GM18502 (cell line): Measurements from ENCODE around the gene ZNF366.
"Not testable (repeated sequence)": the region's sequence is repeated elsewhere in the genome, so short reads cannot be mapped to it uniquely, and the experiment has no call there.

Experiments used
- ATAC-seq: cut with Tn5 transposase; IDR thresholded peaks from one replicate; pipeline ENCODE4 v1.9.1; 2021; ENCODE audit warnings: mild to moderate bottlenecking; ENCODE audit not compliant: unreplicated experiment, poor library complexity

The ZNF366 gene

DNA sequence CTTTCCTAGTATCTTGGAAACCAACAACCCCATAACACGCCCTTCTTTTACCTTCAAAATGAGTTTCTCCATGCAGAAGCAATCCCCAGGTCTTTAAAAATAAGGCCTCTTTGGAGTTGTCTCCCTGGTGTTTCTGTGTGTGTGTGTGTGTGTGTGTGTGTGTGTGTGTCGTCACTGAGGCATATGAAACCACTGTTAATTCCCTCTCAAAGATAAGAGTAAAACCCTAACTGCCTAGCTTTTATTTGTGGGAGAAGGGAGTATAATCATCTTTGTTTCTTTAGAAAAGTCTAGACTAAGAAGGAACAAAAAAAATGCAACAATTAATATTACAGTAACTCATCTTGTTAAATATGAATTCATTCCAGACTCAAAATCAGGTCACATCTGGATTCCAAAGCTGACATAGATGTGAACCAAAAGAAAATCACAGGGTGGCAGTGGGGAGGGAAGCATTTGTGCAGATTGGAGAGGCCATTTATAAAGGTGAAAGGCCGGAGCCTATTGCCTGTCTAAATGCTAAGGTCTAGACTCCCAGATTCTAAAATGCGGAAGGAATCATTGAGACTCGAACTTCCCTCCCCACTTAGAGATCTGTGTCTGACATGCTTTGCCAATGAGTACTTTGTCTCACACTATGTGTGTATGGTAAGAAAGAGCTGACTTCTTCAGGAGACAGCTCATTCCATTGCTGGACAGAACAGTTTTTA is 91.4 kb downstream of the ZNF366 start:
- ATAC-seq: no peak

DNA sequence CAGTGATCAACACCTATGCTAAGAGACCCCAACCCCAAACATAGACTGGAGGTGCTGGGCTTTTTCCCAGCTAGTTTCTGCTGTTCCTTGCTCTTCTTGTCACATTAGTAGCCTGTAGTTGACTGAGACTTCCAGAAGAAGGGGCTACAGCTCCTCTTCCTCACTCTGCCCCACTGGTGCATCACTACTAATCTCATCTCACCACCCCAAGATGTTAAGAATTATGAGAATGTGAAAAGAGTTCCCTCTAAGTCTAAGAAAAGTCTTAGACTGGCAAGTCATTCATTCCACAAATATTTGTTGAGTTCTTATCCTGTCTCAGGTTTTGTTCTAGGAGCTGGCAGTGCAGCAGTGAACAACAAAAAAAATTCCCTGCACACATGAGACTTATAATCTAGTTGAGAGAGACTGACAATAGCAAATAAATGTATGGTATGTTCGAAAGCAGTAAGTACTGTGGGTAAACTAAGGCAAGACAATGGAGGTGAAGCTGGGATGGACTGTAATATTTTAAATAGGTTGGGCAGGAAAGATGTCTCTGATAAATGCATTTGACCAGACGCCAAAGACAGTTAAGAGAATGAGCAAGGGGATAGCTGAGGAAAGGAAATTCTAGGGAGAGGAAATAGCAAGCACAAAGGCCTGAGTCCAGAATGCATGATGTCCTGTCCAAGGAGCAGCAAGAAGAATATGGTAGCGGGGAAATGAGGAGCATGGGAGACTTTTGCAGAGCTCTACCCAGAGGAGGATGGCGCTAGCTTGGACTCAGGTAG is 94.7 kb downstream of the ZNF366 start:
- ATAC-seq: no peak

- no peak for ATAC-seq
Measured at GRCh38 chr5:72410688-72411295, 96.4 kb downstream of the ZNF366 start.

DNA sequence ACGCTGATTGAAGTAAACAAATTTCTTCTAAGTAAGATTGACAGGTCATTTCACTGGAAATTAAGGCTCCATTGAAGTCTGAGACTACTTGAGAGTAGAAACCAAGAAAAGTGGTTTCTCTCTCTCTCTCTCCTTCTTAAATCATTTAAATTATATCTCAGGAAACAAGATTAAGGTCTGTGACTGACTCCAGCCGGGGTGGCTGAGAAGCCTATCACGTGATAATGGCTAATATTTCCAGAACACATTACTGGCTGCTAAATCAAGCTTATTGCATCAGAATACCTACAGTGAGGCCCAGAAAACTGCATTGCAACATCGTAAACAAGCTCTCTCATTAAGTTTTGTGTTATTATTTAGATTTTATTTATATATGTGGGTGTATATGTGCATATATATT is 98.6 kb downstream of the ZNF366 start:
- ATAC-seq: no peak

- ATAC-seq: no peak
Measured at GRCh38 chr5:72408127-72408526, 99.1 kb downstream of the ZNF366 start.

GRCh38 chr5:72407541-72407940 is 99.7 kb downstream of the ZNF366 start:
- no peak for ATAC-seq

GRCh38 chr5:72407078-72407477 is 100.1 kb downstream of the ZNF366 start:
- no peak for ATAC-seq

GRCh38 chr5:72404771-72405170 is 102.4 kb downstream of the ZNF366 start:
- not testable (repeated sequence) for ATAC-seq

DNA sequence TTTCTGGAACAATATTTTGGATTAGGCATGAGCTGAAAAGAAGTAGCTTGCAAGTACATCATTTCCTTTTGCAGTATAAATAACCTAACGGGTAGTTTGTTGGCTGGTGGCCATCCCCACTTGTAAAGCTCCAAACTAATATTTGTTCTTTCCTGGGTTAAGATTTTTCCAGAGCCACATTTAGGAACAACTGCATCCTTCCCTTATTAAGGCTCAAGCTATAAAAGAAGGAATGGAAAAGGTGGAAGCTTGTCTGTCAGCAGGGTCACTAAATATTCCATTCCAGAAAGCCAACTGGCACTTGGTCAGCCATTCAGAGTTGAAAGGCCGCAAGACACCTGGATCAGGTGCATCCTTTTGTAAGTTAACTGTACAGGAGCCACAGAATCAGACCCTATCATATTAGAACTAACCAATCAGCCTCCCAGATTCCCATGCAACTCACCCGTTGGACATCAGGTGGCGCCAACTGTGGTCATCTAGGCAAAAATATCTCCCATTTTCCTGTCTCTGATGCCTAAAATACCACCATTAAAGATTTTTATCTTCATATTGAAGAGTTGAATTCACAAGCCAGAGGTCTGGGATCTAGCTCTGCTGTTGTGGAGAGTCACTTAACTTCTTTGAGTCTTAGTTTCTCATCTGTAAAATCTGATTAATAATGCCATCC is 104.1 kb downstream of the ZNF366 start:
- no peak for ATAC-seq

DNA sequence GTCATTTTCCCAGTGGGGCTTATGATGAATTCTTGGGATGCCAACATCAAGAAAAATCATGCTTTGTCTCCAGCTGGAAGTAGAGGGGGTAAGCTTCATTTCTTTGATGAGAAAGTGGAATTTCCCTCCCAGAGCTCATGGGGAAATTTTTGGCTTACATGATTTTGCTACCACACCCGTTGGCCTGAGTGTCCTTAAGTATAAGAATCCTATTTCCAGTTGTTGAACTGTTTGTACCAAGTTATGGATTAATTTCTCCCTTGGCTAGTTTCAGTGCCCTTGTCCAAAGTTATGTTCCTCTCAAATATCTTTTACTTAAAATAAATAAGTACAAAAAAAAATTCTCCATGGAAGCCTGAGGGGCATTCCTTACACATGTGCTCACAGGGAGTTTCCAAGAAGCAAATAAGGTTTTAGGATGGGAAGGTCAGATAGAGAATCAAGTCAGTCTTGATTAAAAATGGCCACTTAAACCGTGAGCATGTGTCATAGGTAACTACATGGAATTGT is 104.8 kb downstream of the ZNF366 start:
- no peak for ATAC-seq

- ATAC-seq: no peak
Measured at GRCh38 chr5:72400950-72401349, 106.3 kb downstream of the ZNF366 start.

DNA sequence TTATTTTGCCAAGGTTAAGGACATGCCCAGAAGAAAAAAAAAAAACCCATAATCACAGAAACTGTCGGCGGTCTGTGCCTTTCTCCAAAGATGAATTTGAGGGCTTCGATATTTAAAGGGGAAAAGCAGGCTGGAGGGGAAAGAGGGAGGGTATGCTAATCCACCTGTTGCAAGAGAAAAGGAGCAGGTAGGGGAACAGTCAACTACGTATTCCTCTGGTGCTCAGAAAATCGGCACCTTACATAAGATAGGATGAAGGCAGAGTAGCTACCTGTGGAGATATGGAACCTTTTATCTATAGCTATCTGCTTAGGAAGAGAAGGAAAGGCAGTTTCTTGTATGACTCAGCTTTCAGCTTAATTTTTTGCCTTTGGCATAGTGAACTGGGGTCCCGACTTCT is 109.4 kb downstream of the ZNF366 start:
- ATAC-seq: no peak

GRCh38 chr5:72394688-72395087 is 112.5 kb downstream of the ZNF366 start:
- ATAC-seq: no peak

DNA sequence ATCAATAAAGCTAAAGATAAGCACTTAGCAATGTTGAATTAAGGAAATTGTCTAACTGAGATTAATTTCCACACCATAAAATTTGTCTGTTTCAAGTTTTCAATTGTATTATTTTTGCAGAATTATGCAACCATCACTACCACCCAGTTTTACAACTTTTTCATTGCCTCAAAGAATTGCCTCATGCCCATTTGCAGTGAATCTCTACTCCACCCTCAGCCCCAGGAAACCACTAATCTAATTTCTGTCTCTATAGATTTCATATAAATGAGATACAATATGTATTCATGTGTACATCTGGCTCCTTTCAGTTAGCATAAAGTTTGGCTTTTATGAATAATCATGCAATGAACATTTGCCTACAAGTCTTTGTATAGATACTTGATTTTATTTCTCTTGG is 114.2 kb downstream of the ZNF366 start:
- ATAC-seq: no peak
